ENCODE measurements around the gene TOP3B. TPM values are rescaled to one million over a fixed set of nuclear protein-coding genes. Genes with fewer than 3 reads are reported as not detected.

TOP3B gene
- total and polyA plus RNA-seq, 2 donors from 2014 or later: 8.1 to 26.7 TPM

DNA sequence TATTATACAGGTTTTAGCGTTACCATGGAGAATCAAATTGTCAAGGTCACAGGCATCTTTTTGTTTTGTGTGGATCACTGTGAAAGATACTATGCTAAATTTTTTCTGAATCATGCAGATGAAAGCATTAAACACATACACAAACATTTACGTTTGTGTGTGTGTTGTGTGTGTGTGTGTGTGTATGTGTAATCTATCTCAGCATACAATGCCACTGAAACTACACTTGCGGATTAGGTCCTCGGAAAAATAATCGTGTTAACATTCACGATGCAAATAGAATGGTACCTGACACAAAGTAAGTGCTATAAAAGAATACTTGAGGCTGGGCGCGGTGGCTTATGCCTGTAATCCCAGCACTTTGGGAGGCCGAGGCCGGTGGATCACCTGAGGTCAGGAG lies 41.9 kb upstream of the TOP3B start:
- FAIRE-seq: no peak

DNA sequence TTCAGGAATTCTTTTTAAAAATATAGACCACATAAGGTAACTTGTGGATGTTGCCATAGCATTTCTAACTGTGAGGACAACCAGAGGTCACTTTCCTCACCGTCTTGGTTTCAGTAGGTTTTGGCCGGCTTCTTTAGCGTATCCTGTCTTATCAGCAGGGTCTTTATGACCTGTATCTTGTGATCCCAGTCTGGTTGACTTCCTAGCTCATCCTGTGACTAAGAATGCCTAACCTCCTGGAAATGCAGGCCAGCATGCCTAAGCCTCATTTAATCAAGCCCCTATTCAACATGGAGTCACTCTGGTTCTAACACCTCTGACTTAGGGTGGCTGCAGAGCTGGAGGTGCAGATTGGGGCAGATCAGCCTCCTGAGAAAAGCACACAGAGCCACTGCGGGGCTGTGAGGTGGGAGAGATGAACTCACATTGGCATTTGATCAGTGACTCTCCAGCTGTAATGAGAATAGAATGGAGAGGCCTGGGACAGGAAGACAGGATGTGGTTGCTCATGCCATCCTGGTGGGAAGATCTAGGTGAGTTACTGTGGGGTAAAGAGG lies 41.1 kb upstream of the TOP3B start:
- no peak overlapping the region for H3K4me3 ChIP-seq (ENCODE audit: low read length in 3 of 3)
- H3K9ac ChIP-seq (ENCODE audit: low read length in 3 of 3): no peak overlapping the region
- no peak for FAIRE-seq
- H3K27me3 ChIP-seq (ENCODE audit: control insufficient read depth, insufficient read depth, low read length): no peaks in the 10 kb centered on the region
- H3K27ac ChIP-seq (ENCODE audit: low read depth in 2 of 2, low read length in 2 of 2): no peak overlapping the region
- no peak for DNase-seq
- H3K4me1 ChIP-seq (ENCODE audit: control insufficient read depth in 2 of 3, insufficient read depth in 2 of 3, low read depth in 1 of 3, low read length in 3 of 3): no peaks in the 10 kb centered on the region
- intact Hi-C loops (cut with DNase I): no loop called here
- H3K36me3 ChIP-seq (ENCODE audit: control insufficient read depth in 2 of 3, insufficient read depth in 3 of 3, low read length in 3 of 3): no peaks in the 10 kb centered on the region
- TF ChIP-seq, protein P1, sequence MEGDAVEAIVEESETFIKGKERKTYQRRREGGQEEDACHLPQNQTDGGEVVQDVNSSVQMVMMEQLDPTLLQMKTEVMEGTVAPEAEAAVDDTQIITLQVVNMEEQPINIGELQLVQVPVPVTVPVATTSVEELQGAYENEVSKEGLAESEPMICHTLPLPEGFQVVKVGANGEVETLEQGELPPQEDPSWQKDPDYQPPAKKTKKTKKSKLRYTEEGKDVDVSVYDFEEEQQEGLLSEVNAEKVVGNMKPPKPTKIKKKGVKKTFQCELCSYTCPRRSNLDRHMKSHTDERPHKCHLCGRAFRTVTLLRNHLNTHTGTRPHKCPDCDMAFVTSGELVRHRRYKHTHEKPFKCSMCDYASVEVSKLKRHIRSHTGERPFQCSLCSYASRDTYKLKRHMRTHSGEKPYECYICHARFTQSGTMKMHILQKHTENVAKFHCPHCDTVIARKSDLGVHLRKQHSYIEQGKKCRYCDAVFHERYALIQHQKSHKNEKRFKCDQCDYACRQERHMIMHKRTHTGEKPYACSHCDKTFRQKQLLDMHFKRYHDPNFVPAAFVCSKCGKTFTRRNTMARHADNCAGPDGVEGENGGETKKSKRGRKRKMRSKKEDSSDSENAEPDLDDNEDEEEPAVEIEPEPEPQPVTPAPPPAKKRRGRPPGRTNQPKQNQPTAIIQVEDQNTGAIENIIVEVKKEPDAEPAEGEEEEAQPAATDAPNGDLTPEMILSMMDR (IDR thresholded peaks at IDR 0.05; ENCODE audit: borderline replicate concordance, extremely low read depth, insufficient read depth): no peak
- no peaks in the 10 kb centered on the region for H3K9me3 ChIP-seq (ENCODE audit: control insufficient read depth in 2 of 3, insufficient read depth in 1 of 3, low read length in 3 of 3)

More for the DNA sequence above, 41.9 kb upstream of the TOP3B start:
- Histone ChIP-seq H3K27ac (ENCODE audit: low read depth in 2 of 2, low read length in 2 of 2) (no peak overlapping the region), H3K36me3 (ENCODE audit: control insufficient read depth in 2 of 3, insufficient read depth in 3 of 3, low read length in 3 of 3) (no peaks in the 10 kb centered on the region), H3K9ac (ENCODE audit: low read length in 3 of 3) (no peak overlapping the region), H3K4me3 (ENCODE audit: low read length in 3 of 3) (no peak overlapping the region), H3K27me3 (ENCODE audit: control insufficient read depth, insufficient read depth, low read length) (no peaks in the 10 kb centered on the region), H3K4me1 (ENCODE audit: control insufficient read depth in 2 of 3, insufficient read depth in 2 of 3, low read depth in 1 of 3, low read length in 3 of 3) (no peaks in the 10 kb centered on the region), H3K9me3 (ENCODE audit: control insufficient read depth in 2 of 3, insufficient read depth in 1 of 3, low read length in 3 of 3) (no peaks in the 10 kb centered on the region)
- intact Hi-C loops (cut with DNase I): no loop called here
- TF ChIP-seq, protein P1 (IDR thresholded peaks at IDR 0.05; ENCODE audit: borderline replicate concordance, extremely low read depth, insufficient read depth): no peak
- DNase-seq: no peak

DNA sequence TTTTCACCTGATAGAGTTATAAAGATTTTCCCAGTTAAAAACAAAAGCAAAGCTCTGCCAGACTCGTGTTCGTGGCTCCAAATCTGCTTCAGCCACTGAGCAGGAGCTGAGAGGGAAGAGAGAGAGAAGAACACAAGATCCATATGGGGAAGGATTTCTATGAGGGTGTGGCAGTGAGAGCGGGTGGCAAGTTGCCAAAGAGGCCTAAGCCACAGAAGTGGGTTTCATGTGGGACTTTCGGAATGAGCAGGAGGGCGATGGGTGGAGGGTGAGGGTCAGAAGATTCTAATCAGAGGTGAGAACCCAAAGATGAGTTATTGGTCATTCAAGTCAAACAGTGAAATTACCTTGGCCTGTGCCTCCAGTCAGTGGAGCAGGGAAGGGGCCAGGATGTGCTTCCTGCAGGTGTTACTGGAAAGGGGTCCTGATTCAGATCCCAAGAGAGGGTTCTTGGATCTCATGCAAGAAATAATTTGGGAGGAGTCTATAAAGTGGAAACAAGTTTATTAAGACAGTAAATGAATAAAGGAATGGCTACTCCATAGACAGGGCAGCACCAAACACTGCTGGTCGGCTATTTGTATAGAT lies 40.5 kb upstream of the TOP3B start:
- Histone ChIP-seq H3K9me3 (ENCODE audit: control insufficient read depth in 2 of 3, insufficient read depth in 1 of 3, low read length in 3 of 3) (no peaks in the 10 kb centered on the region), H3K27me3 (ENCODE audit: control insufficient read depth, insufficient read depth, low read length) (no peaks in the 10 kb centered on the region), H3K36me3 (ENCODE audit: control insufficient read depth in 2 of 3, insufficient read depth in 3 of 3, low read length in 3 of 3) (no peaks in the 10 kb centered on the region), H3K27ac (ENCODE audit: low read depth in 2 of 2, low read length in 2 of 2) (no peak overlapping the region), H3K4me3 (ENCODE audit: low read length in 3 of 3) (no peak overlapping the region), H3K4me1 (ENCODE audit: control insufficient read depth in 2 of 3, insufficient read depth in 2 of 3, low read depth in 1 of 3, low read length in 3 of 3) (no peaks in the 10 kb centered on the region), H3K9ac (ENCODE audit: low read length in 3 of 3) (no peak overlapping the region)
- FAIRE-seq: no peak
- TF ChIP-seq, protein P1 (IDR thresholded peaks at IDR 0.05; ENCODE audit: borderline replicate concordance, extremely low read depth, insufficient read depth): no peak
- intact Hi-C loops (cut with DNase I): no loop called here
- DNase-seq: no peak

All from kidney (tissue), 14 donors.